LNCAP (cell line): ENCODE data around the gene ADAMTS15.

ENCODE experiments used
- TF ChIP-seq, protein P1 (sequence below): fragments of 450-650 bp; IDR thresholded peaks from 2 replicates; pipeline ENCODE4 v1.5.1; 2017; ENCODE audit warnings: mild to moderate bottlenecking

ADAMTS15 gene

DNA sequence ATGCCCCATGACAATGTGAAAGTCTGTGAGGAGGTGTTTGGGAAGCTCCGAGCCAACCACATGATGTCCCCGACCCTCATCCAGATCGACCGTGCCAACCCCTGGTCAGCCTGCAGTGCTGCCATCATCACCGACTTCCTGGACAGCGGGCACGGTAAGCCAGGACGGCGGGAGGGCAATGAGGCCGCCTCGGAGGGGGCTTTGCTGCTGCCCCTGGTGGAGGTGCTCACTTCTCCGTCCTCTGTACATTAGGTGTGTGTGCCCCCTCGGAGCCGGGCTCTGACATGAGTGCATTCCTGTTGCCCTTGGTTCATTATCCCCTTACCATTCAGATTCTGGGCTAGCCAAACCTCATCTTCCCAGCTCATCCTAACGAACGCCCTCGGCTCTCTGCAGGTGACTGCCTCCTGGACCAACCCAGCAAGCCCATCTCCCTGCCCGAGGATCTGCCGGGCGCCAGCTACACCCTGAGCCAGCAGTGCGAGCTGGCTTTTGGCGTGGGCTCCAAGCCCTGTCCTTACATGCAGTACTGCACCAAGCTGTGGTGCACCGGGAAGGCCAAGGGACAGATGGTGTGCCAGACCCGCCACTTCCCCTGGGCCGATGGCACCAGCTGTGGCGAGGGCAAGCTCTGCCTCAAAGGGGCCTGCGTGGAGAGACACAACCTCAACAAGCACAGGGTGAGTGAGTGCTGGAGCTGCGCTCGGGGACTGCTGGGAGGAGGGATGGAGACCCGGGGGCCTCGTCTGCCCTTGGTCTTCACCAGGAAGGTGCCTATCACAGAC lies 13.8 kb downstream of the ADAMTS15 start:
- TF ChIP-seq, protein P1, sequence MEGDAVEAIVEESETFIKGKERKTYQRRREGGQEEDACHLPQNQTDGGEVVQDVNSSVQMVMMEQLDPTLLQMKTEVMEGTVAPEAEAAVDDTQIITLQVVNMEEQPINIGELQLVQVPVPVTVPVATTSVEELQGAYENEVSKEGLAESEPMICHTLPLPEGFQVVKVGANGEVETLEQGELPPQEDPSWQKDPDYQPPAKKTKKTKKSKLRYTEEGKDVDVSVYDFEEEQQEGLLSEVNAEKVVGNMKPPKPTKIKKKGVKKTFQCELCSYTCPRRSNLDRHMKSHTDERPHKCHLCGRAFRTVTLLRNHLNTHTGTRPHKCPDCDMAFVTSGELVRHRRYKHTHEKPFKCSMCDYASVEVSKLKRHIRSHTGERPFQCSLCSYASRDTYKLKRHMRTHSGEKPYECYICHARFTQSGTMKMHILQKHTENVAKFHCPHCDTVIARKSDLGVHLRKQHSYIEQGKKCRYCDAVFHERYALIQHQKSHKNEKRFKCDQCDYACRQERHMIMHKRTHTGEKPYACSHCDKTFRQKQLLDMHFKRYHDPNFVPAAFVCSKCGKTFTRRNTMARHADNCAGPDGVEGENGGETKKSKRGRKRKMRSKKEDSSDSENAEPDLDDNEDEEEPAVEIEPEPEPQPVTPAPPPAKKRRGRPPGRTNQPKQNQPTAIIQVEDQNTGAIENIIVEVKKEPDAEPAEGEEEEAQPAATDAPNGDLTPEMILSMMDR = no peak

DNA sequence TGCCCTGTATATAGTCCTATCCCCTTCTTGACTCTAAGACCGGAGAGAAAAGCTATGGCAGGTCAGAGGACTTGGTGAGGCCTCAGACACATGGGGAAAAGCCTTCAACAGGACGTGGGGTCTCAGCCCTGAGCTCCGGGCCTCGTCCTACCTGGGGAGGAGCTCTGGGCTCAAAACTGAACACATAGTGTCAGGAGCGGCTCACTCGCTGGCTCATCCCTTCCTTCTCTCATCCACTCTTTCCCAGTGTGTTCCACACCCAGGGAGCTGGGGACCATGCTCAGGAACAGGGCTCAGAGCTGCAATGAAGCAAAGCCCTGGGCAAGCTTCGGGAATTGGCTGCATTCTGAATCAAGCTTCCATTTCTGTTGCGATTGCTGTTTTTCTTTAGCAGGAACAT lies 14.5 kb downstream of the ADAMTS15 start:
- TF ChIP-seq, protein P1 = no peak

DNA sequence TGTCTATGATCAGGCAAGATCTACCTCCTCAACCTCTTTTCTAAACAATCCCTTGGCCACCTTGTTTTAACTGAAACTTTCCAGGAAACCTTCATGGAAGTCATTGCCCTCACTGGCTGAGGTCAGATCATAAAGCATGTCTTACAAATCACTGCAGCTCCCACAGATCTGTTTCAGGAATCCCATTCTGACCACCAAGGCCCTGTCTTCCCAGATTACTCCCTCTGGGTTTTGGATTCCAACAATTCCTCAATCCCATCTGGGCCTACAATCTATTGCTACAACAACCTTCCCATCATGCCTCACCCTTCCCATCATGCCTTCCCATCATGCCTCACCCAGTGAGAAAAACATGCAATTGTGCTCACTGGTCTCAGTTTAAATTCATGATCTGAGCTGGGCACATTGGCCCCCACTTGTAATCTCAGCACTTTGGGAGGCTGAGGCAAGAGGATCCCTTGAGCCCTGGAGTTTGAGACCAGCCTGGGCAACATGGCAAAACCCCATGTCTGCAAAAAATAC lies 15.9 kb downstream of the ADAMTS15 start:
- TF ChIP-seq, protein P1 = no peak

DNA sequence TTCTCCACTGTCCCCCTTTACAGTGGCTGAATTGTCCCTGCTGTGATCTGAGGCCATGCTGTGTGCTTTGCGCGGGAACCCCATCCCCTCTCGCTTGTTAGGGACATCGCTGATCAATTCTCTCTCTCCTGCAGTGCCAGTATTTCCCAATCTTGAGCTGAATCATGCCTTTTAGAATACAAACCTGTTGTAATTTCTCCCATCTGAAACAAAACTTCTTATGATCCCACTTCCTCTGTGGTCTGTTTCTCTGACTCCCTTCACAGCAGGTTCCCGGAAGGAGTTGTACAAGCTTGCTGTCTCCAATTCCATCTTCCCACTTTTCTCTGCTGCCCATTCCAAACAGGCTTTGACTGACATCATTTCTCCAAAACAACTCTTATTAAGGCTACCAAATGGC lies 16.8 kb downstream of the ADAMTS15 start:
- TF ChIP-seq, protein P1 = no peak

DNA sequence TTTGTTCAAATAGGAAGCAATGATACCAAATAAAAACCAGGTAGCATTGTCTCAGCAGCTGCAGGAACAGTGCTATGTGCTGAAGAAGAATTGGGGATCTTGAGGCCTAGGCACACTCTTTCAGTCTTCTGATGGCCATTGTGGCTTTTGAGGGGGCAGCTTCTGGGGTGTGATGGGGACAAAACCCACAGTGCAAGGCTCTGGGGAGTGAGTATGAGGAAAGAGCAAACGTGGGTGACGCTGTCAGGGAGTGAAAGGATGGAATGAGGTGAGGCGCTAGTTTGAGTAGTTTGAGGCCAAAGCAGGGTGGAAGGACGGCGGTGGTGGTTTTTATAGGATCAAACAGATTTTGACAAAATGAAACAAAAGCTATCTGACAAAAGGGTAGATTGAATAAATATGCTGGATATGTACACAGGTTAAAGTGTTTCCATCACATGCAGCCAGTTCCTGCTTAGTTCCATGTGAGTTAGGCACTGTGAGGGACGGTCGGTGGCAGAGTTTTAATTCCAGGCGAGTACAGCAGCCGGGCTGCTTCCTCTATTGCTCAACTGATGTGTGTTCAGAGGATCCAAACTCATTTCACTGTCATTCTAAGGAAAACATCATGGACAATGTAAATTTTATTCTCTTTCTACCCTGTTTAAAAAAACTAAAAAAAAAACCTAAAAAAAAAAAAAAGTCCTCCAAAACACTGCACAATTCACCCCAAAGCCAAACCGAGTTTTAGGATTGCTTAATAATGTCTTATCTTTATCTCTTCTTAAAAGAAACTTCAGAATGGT lies 18.9 kb downstream of the ADAMTS15 start:
- TF ChIP-seq, protein P1 = no peak

DNA sequence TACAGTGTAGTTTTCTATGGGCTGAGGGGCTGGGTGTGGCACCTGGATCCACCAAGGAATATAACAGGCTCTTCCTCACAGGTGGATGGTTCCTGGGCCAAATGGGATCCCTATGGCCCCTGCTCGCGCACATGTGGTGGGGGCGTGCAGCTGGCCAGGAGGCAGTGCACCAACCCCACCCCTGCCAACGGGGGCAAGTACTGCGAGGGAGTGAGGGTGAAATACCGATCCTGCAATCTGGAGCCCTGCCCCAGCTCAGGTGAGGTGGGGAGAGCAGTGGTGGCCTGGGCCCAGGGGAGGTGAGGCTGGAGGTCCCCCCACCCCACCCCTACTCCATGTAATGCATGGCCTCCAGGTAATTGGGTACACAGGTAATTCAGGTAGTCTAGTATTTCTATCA lies 20.7 kb downstream of the ADAMTS15 start:
- TF ChIP-seq, protein P1 = no peak

DNA sequence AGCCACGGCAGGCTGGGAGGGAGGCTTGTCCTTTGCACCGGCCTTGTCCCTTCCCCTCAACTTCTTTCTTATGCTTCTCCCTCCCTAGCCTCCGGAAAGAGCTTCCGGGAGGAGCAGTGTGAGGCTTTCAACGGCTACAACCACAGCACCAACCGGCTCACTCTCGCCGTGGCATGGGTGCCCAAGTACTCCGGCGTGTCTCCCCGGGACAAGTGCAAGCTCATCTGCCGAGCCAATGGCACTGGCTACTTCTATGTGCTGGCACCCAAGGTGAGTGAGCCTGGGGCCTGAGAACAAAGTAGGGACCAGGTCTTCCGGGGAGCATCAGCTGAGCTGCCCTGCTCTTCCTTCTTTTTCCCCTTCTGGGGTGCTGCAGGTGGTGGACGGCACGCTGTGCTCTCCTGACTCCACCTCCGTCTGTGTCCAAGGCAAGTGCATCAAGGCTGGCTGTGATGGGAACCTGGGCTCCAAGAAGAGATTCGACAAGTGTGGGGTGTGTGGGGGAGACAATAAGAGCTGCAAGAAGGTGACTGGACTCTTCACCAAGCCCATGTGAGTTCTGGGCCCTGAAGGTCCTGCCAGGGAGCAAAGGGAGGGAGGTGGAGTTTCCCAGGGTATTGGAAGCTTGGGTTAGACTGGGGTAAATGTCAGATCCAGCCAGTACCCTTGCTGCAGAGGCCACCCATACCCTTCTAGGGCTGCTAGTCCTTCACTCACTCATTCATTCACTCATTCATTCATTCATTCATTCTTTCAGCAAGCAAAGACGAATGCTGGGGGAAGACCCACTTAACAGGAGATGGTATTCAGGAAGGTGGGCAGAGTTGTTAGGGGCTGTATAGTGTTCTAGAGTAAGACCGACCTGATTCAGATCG lies 22.6 kb downstream of the ADAMTS15 start:
- TF ChIP-seq, protein P1 = no peak
